ENCODE measurements around the gene VCPKMT. TPM values are rescaled to one million over a fixed set of nuclear protein-coding genes. Genes with fewer than 3 reads are reported as not detected.

The VCPKMT gene
- total RNA-seq, 1 experiment from 2014 or later: 1.3 TPM

DNA sequence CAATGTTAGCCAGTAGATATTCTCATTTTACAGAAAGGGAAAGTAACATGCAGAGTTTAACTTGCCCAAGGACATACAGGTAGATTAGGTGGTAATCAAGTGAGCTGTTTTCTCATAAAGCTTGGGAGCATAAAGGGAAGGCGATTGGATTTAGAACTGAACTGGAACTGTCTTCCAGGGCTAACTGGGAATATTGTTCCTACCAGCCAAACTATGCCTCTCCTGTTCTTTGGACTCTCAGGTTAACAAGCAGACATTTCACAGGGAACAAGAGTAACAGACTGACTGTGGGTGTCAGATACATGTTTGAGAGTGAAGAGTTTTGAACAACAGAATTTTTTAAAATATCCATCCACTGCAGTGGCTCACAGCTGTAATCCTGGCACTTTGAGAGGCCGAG, 15.6 kb downstream of the VCPKMT start:
- DNase-seq: no peak
- H3K36me3 ChIP-seq: no peaks in the 10 kb centered on the region; the same call in 1 of the 2 replicates
- H3K4me3 ChIP-seq: no peak overlapping the region
- no peaks in the 10 kb centered on the region for H3K9me3 ChIP-seq
- no peaks in the 10 kb centered on the region for H3K27me3 ChIP-seq

- Histone ChIP-seq H3K4me3 (no peak overlapping the region), H3K36me3 (no peaks in the 10 kb centered on the region; the same call in 1 of the 2 replicates), H3K27me3 (no peaks in the 10 kb centered on the region), H3K9me3 (no peaks in the 10 kb centered on the region)
- no peak for DNase-seq
Observed at GRCh38 chr14:50099335-50099734, 17.0 kb downstream of the VCPKMT start.

DNA sequence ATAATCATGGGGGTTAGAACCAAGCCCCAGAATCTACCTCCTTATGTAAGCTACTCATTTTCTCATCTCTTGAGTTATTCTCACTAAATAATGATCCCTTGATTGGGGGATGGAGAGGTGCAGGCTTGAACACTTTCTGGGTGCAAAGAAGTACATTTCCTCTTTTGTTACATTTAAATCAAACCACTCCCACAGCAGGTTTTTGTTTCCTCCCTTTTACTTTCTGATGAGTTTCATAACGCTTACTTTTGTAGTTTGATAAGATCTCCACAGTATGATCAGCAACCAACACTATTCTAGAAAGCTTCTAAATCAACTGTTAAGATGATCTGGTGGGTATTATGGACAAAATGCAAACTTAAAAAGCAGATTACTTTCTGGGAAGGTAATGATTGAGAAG, 20.5 kb downstream of the VCPKMT start:
- H3K36me3 ChIP-seq: no peaks in the 10 kb centered on the region
- no peaks in the 10 kb centered on the region for H3K9me3 ChIP-seq
- DNase-seq: no peak
- H3K27me3 ChIP-seq: no peaks in the 10 kb centered on the region
- no peak overlapping the region for H3K4me3 ChIP-seq

- Histone ChIP-seq H3K36me3 (no peaks in the 10 kb centered on the region), H3K9me3 (no peaks in the 10 kb centered on the region), H3K27me3 (no peaks in the 10 kb centered on the region), H3K4me3 (no peak overlapping the region)
- no peak for DNase-seq
Observed at GRCh38 chr14:50094056-50094755, 22.2 kb downstream of the VCPKMT start.

DNA sequence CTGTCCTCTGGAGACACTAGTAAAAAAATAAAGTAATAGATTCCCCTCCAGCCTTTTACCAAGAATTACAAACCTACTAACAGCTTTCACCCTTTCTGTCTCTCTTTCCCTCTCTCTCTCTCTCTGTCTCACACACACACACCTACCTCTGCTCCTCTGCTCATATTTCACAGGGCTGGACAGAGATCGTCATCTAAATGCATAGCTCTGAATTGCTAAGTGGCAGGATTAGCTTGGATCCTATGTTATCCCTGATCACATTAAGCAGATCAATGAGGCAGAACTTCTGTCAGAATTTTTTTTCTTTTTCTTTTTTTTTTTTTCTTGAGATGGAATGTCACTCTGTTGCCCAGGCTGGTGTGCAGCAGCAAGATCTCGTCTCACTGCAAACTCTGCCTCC, 22.9 kb downstream of the VCPKMT start:
- Histone ChIP-seq H3K9me3 (no peaks in the 10 kb centered on the region), H3K4me3 (no peak overlapping the region), H3K27me3 (no peaks in the 10 kb centered on the region), H3K36me3 (no peaks in the 10 kb centered on the region)
- DNase-seq: no peak

GRCh38 chr14:50092006-50092555, 24.3 kb downstream of the VCPKMT start:
- Histone ChIP-seq H3K36me3 (no peaks in the 10 kb centered on the region), H3K9me3 (no peaks in the 10 kb centered on the region), H3K4me3 (no peak overlapping the region), H3K27me3 (no peaks in the 10 kb centered on the region)
- DNase-seq: no peak

GRCh38 chr14:50091240-50091913, 25.0 kb downstream of the VCPKMT start:
- H3K27me3 ChIP-seq: no peaks in the 10 kb centered on the region
- no peaks in the 10 kb centered on the region for H3K9me3 ChIP-seq
- no peak for DNase-seq
- H3K4me3 ChIP-seq: no peak overlapping the region
- H3K36me3 ChIP-seq: no peaks in the 10 kb centered on the region

- no peaks in the 10 kb centered on the region for H3K27me3 ChIP-seq
- no peaks in the 10 kb centered on the region for H3K9me3 ChIP-seq
- no peak for DNase-seq
- H3K36me3 ChIP-seq: no peaks in the 10 kb centered on the region
- no peak overlapping the region for H3K4me3 ChIP-seq
Observed at GRCh38 chr14:50089208-50089607, 27.2 kb downstream of the VCPKMT start.

GRCh38 chr14:50088731-50089130, 27.6 kb downstream of the VCPKMT start:
- Histone ChIP-seq H3K4me3 (no peak overlapping the region), H3K27me3 (no peaks in the 10 kb centered on the region), H3K36me3 (no peaks in the 10 kb centered on the region), H3K9me3 (no peaks in the 10 kb centered on the region)
- no peak for DNase-seq

- no peaks in the 10 kb centered on the region for H3K27me3 ChIP-seq
- no peaks in the 10 kb centered on the region for H3K36me3 ChIP-seq
- no peak overlapping the region for H3K4me3 ChIP-seq
- no peak for DNase-seq
- H3K9me3 ChIP-seq: no peaks in the 10 kb centered on the region
Observed at GRCh38 chr14:50088117-50088515, 28.3 kb downstream of the VCPKMT start.

GRCh38 chr14:50087341-50088116, 28.8 kb downstream of the VCPKMT start:
- Histone ChIP-seq H3K9me3 (no peaks in the 10 kb centered on the region), H3K27me3 (no peaks in the 10 kb centered on the region), H3K36me3 (no peaks in the 10 kb centered on the region), H3K4me3 (no peak overlapping the region)
- DNase-seq: no peak

GRCh38 chr14:50086321-50086711, 30.1 kb downstream of the VCPKMT start:
- no peaks in the 10 kb centered on the region for H3K27me3 ChIP-seq
- no peak for DNase-seq
- H3K36me3 ChIP-seq: no peaks in the 10 kb centered on the region
- H3K4me3 ChIP-seq: no peak overlapping the region
- H3K9me3 ChIP-seq: no peaks in the 10 kb centered on the region

DNA sequence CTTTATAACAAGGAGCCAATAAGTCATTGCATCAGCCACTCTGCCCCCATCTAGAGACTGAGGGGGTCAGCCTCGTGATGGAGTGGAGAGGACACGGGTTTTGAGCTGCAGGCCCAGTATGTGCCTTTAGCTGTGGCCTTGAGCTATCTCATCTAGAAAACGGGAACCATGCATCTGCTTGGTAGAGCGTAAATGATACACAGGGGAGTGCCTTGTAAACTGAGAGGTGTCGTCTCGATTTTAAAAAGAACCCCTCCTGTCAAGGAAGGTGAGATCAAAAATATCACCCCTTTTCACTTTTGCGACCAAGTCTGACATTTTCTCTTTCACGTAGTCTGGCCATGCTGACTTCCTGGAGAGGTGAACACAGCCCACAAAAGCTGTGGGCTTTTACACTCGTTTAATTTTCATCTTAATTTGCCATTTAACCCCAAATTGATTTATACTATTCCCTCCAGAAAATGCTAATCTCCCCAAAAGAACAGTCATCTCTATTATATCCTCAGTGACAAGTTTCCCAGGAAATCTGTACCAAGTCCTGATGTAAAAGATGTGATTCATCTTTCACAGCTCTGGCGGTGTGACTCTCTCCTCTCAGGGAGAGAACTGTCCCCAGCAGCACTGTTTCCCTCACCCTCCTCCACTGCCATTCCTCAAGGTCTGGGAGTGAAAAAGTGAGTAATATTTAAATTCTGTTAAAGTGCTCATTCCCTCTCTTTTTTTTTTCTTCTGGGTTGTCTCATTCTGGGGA, 30.6 kb downstream of the VCPKMT start:
- DNase-seq: peak; percentile 31
- H3K4me3 ChIP-seq: no peak overlapping the region
- no peaks in the 10 kb centered on the region for H3K36me3 ChIP-seq
- no peaks in the 10 kb centered on the region for H3K9me3 ChIP-seq
- no peaks in the 10 kb centered on the region for H3K27me3 ChIP-seq

DNA sequence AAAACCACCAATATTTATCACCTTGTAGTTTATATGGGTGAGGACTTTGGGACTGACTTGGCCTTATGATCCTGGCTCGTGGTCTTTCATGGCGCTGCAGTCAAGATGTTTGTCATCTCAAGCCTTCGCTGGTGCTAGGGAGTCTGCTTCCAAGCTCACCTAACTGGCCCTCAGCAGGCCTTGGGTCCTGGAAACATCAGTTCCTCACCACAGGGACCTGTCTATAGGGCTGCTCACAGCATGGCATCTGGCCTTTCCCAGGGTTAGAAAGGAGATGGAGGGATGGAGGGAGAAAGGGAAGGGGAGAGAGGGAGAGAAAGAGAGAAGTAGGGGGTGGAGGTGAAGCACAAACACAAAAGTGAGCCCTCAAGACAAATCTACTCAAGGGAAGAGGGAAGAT, 31.7 kb downstream of the VCPKMT start:
- no peaks in the 10 kb centered on the region for H3K9me3 ChIP-seq
- H3K4me3 ChIP-seq: no peak overlapping the region
- no peak for DNase-seq
- H3K27me3 ChIP-seq: no peaks in the 10 kb centered on the region
- no peaks in the 10 kb centered on the region for H3K36me3 ChIP-seq

GRCh38 chr14:50083467-50084337, 32.7 kb downstream of the VCPKMT start:
- Histone ChIP-seq H3K27me3 (no peaks in the 10 kb centered on the region), H3K36me3 (no peaks in the 10 kb centered on the region), H3K9me3 (no peaks in the 10 kb centered on the region), H3K4me3 (no peak overlapping the region)
- peak; percentile 49 for DNase-seq

Data from MG63 (cell line).